Endodermal cell (in vitro differentiated cells): ENCODE data around the gene PEAK3. TPM values are rescaled to one million over a fixed set of nuclear protein-coding genes. Genes with fewer than 3 reads are reported as not detected.

Experiments used
- DNase-seq: peaks from one replicate; pipeline ENCODE4 v3.0.0-alpha.2; 2017
- H3K27ac ChIP-seq: 2 replicates; pipeline ENCODE4 v1.5.1; 2013; ENCODE audit warnings: mild to moderate bottlenecking, low read depth, low read length, moderate library complexity
- H3K27me3 ChIP-seq: 2 replicates; pipeline ENCODE4 v1.6.1; 2013; ENCODE audit warnings: mild to moderate bottlenecking, low read length, moderate library complexity; ENCODE audit not compliant: insufficient read depth, control insufficient read depth, poor library complexity, severe bottlenecking
- H3K36me3 ChIP-seq: 2 replicates; pipeline ENCODE4 v1.7.0; 2013; ENCODE audit warnings: mild to moderate bottlenecking, low read length, moderate library complexity; ENCODE audit not compliant: control insufficient read depth, insufficient read depth
- H3K4me1 ChIP-seq: one replicate; pipeline ENCODE4 v1.7.0; 2013; ENCODE audit warnings: low read length; ENCODE audit not compliant: control insufficient read depth, insufficient read depth
- H3K4me3 ChIP-seq: 2 replicates; pipeline ENCODE4 v1.5.1; 2013; ENCODE audit warnings: mild to moderate bottlenecking, low read length, moderate library complexity
- H3K9ac ChIP-seq: 2 replicates; pipeline ENCODE4 v1.6.1; 2013; ENCODE audit warnings: mild to moderate bottlenecking, low read length, moderate library complexity; ENCODE audit not compliant: poor library complexity, severe bottlenecking; ENCODE audit errors: extremely low read depth
- H3K9me3 ChIP-seq: 2 replicates; pipeline ENCODE4 v1.6.1; 2013; ENCODE audit warnings: mild to moderate bottlenecking, low read length, moderate library complexity; ENCODE audit not compliant: control insufficient read depth
- H3K27ac Mint-ChIP-seq: 2 replicates; pipeline ENCODE4 v1.8.0; 2020; ENCODE audit warnings: mixed read lengths
- H3K27me3 Mint-ChIP-seq: 2 replicates; pipeline ENCODE4 v1.8.0; 2021; ENCODE audit warnings: mild to moderate bottlenecking, mixed read lengths; ENCODE audit not compliant: insufficient read depth
- H3K36me3 Mint-ChIP-seq: 2 replicates; pipeline ENCODE4 v1.8.0; 2020; ENCODE audit warnings: low read depth, mixed read lengths
- H3K4me1 Mint-ChIP-seq: 2 replicates; pipeline ENCODE4 v1.8.0; 2020; ENCODE audit warnings: mixed read lengths
- H3K4me3 Mint-ChIP-seq: 2 replicates; pipeline ENCODE4 v1.8.0; 2020; ENCODE audit warnings: mild to moderate bottlenecking, moderate library complexity, mixed read lengths
- H3K9me3 Mint-ChIP-seq: 2 replicates; pipeline ENCODE4 v1.8.0; 2020; ENCODE audit warnings: mild to moderate bottlenecking, mixed read lengths
- CTCF ChIP-seq: fragments of 200-600 bp; sonication (generic); conservative IDR thresholded peaks from 2 replicates; pipeline ENCODE4 v1.5.0; 2021; ENCODE audit warnings: antibody characterized with exemption, mild to moderate bottlenecking
- WGBS, 2 experiments: methylation state at CpG; one replicate each; pipeline versions ENCODE4 v1.1.5 to v1.1.7; 2013; ENCODE audit warnings: missing lambda C conversion rate in 2 of 2, mixed read lengths in 1 of 2; ENCODE audit not compliant: insufficient coverage in 1 of 2, insufficient read length in 1 of 2; 5-methylcytosine and 5-hydroxymethylcytosine counted together
- total RNA-seq, 2 donors: library from RNA; stranded (reverse); fragmentation: NEBNext Ultra II Directional in 1 of 2; extraction: Animal tissue kit (Norgen Biotek cat#: 25700) in 1 of 2; gene quantifications; 2 replicates in 1 of 2; 3 replicates in 1 of 2; pipeline ENCODE4 v1.2.1, GENCODE V29; 2021

The PEAK3 gene
- total RNA-seq, 2 donors from 2014 or later: not detected

- TF ChIP-seq CTCF: no peak
- no peaks in the 10 kb centered on the region for H3K36me3 ChIP-seq
- H3K9ac ChIP-seq: no peak overlapping the region
- DNase-seq: no peak
- no peak overlapping the region for H3K4me3 Mint-ChIP-seq
- H3K4me1 Mint-ChIP-seq: peaks cover 2% of the 10 kb centered on the region
- peaks cover 2% of the 10 kb centered on the region for H3K9me3 Mint-ChIP-seq
- no peak overlapping the region for H3K4me3 ChIP-seq
- H3K27me3 ChIP-seq: peaks cover 21% of the 10 kb centered on the region
- H3K27ac Mint-ChIP-seq: no peak overlapping the region
- peaks cover 1% of the 10 kb centered on the region for H3K36me3 Mint-ChIP-seq
- peaks cover 54% of the 10 kb centered on the region for H3K27me3 Mint-ChIP-seq
- H3K4me1 ChIP-seq: no peaks in the 10 kb centered on the region
- WGBS, 2 experiments: 88 to 89% methylated on average over 9 to 17 of the region's 19 CpGs
- H3K27ac ChIP-seq: no peak overlapping the region
- no peaks in the 10 kb centered on the region for H3K9me3 ChIP-seq
These were observed 23.7 kb upstream of the PEAK3 start for GRCh38 chr19:2305452-2306280.

- no peak overlapping the region for H3K4me3 Mint-ChIP-seq
- DNase-seq: no peak
These were observed 21.3 kb upstream of the PEAK3 start for GRCh38 chr19:2303211-2303798.

More at GRCh38 chr19:2303211-2303798, 21.3 kb upstream of the PEAK3 start:
- Histone ChIP-seq H3K9ac (no peak overlapping the region), H3K4me3 (no peak overlapping the region), H3K27me3 (peaks cover 9% of the 10 kb centered on the region), H3K36me3 (no peaks in the 10 kb centered on the region), H3K4me1 (no peaks in the 10 kb centered on the region), H3K9me3 (no peaks in the 10 kb centered on the region), H3K27ac (peak overlapping the region; percentile 86)
- peaks cover 1% of the 10 kb centered on the region for H3K36me3 Mint-ChIP-seq
- H3K9me3 Mint-ChIP-seq: peaks cover 2% of the 10 kb centered on the region
- peaks cover 2% of the 10 kb centered on the region for H3K4me1 Mint-ChIP-seq
- no peak overlapping the region for H3K27ac Mint-ChIP-seq
- TF ChIP-seq CTCF: no peak
- H3K27me3 Mint-ChIP-seq: peaks cover 33% of the 10 kb centered on the region
- 89 to 92% methylated on average over 12 to 26 of the region's 26 CpGs for WGBS, 2 experiments
